Measurements from ENCODE around the gene C2orf74.
"Not testable (repeated sequence)": the region's sequence is repeated elsewhere in the genome, so short reads cannot be mapped to it uniquely, and the experiment has no call there.

GRCh38 chr2:61165082-61165481 lies 3.1 kb downstream of the C2orf74 start:
- TF ChIP-seq EZH2 (IDR thresholded peaks at IDR 0.05; ENCODE audit: low read length); CTCF (optimal IDR thresholded peaks at IDR 0.05 in 1 of 3, IDR thresholded peaks at IDR 0.05 in 1 of 3, conservative IDR thresholded peaks at IDR 0.05 in 1 of 3; ENCODE audit: extremely low read depth in 1 of 3, insufficient read depth in 2 of 3, low read length in 3 of 3): not testable (repeated sequence)
